Stomach (tissue), 9 donors: ENCODE data around the gene RPL10. TPM values are rescaled to one million over a fixed set of nuclear protein-coding genes. Genes with fewer than 3 reads are reported as not detected.

Experiments
- DNase-seq, 2 donors: peaks; one replicate each; pipeline versions ENCODE4 v3.0.0 to v3.0.0-alpha.2; 2013 to 2019
- H3K27ac ChIP-seq, 5 donors: fragments of 200-600 bp in 4 of 5; sonication (generic) in 4 of 5; one replicate each; pipeline ENCODE4 v1.5.1; 2013 to 2019; ENCODE audit warnings: mild to moderate bottlenecking in 1 of 5, moderate library complexity in 1 of 5
- H3K27me3 ChIP-seq, 3 donors: fragments of 200-600 bp; sonication (generic); one replicate each; pipeline ENCODE4 v1.5.1; 2017 to 2019; ENCODE audit warnings: mixed run types in 1 of 3
- H3K36me3 ChIP-seq, 4 donors: fragments of 200-600 bp; sonication (generic); 1 replicate in 3 of 4; 2 replicates in 1 of 4; pipeline ENCODE4 v1.5.1; 2016 to 2019
- H3K4me1 ChIP-seq, 4 donors: fragments of 200-600 bp; sonication (generic); one replicate each; pipeline ENCODE4 v1.5.1; 2016 to 2019
- H3K4me3 ChIP-seq, 4 donors: fragments of 200-600 bp; sonication (generic) in 3 of 4; one replicate each; pipeline ENCODE4 v1.5.1; 2016 to 2019; ENCODE audit warnings: mild to moderate bottlenecking in 1 of 4
- H3K9me3 ChIP-seq, 4 donors: fragments of 200-600 bp; sonication (generic); one replicate each; pipeline ENCODE4 v1.5.1; 2016 to 2019
- EP300 ChIP-seq: sonication (generic); formaldehyde crosslinking; IDR thresholded peaks from one replicate; pipeline ENCODE4 v1.6.1; 2017; ENCODE audit warnings: antibody characterized with exemption
- POLR2A ChIP-seq, 4 donors: fragments of 450-650 bp; IDR thresholded peaks; one replicate each; pipeline ENCODE4 v1.6.1; 2016; ENCODE audit warnings: antibody characterized with exemption in 4 of 4, control low read depth in 2 of 4, mild to moderate bottlenecking in 1 of 4, moderate library complexity in 1 of 4
- POLR2AphosphoS5 ChIP-seq, 3 donors: sonication (generic); formaldehyde crosslinking; IDR thresholded peaks; one replicate each; pipeline ENCODE4 v1.6.1; 2016; ENCODE audit warnings: antibody characterized with exemption in 3 of 3
- WGBS, 5 donors: extraction: QIAGEN DNeasy Blood & Tissue Kit in 3 of 5; methylation state at CpG; one replicate each; pipeline versions ENCODE4 v1.1.5 to v1.1.7; 2013 to 2018; 5-methylcytosine and 5-hydroxymethylcytosine counted together
- intact Hi-C: fragments of 100-400 bp; cut with DNase I; formaldehyde crosslinking; loops from one replicate; pipeline ENCODE4 v1.15.1; 2023; ENCODE audit warnings: low total_unique reads
- polyA plus RNA-seq, 3 donors: library from polyadenylated mRNA; stranded (reverse); fragments of 200-250 nt; gene quantifications; one replicate each; pipeline ENCODE4 v1.2.3, GENCODE V29; 2013
- total RNA-seq, 5 donors: library from RNA; depleted of rRNA; stranded (reverse); fragments of >200 nt; gene quantifications; one replicate each; pipeline versions ENCODE4 v1.1.0 to v1.2.3, GENCODE V29; 2014 to 2016
- TF ChIP-seq, protein P1 (sequence below), 7 experiments: fragments of 450-650 bp in 4 of 7; fragments of 200-600 bp in 3 of 7; sonication (generic) in 3 of 7; IDR thresholded peaks; one replicate each; pipeline ENCODE4 v1.5.1; 2016 to 2019; ENCODE audit warnings: antibody characterized with exemption in 7 of 7, control low read depth in 2 of 7, mild to moderate bottlenecking in 1 of 7
- donor health status: healthy with polysubstance abuse.
- donor health status: Bipolar disorder and iron deficiency.
- donor health status: healthy.

RPL10 gene
- total and polyA plus RNA-seq, 8 donors, result 783 to 8,616 (median 2,882) TPM

DNA sequence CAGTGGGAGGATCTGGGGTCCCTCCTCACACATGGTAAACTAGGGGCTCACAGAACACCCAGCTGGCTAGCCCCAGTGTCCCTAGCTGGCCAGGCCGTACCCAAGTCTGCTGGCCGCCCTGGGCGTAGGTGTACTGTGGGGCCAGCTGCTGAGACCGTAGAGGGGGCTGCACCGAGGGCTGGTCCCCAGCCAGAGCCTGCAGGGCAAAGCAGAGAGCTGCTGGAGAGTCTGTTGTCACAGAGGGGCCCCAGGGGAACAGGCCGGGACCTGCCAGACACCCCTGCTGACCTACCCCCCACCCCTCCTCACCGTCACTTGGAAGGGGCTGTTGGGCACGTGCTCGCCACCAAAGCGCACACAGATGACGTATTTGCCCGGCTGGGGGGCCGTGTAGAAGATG, 43.7 kb upstream of the RPL10 start:
- intact Hi-C loops, result no loop called here
- no peaks in the 10 kb centered on the region for H3K27me3 ChIP-seq
- H3K9me3 ChIP-seq, result no peaks in the 10 kb centered on the region
- TF ChIP-seq POLR2AphosphoS5 (IDR thresholded peaks at IDR 0.05) (no peak), EP300 (no peak), POLR2A (IDR thresholded peaks at IDR 0.05) (no peak)
- TF ChIP-seq, protein P1, sequence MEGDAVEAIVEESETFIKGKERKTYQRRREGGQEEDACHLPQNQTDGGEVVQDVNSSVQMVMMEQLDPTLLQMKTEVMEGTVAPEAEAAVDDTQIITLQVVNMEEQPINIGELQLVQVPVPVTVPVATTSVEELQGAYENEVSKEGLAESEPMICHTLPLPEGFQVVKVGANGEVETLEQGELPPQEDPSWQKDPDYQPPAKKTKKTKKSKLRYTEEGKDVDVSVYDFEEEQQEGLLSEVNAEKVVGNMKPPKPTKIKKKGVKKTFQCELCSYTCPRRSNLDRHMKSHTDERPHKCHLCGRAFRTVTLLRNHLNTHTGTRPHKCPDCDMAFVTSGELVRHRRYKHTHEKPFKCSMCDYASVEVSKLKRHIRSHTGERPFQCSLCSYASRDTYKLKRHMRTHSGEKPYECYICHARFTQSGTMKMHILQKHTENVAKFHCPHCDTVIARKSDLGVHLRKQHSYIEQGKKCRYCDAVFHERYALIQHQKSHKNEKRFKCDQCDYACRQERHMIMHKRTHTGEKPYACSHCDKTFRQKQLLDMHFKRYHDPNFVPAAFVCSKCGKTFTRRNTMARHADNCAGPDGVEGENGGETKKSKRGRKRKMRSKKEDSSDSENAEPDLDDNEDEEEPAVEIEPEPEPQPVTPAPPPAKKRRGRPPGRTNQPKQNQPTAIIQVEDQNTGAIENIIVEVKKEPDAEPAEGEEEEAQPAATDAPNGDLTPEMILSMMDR (IDR thresholded peaks at IDR 0.05), result no peak
- WGBS, 5 donors, result 75 to 92% (median 88%) methylated on average over 8 to 13 of the region's 13 CpGs; no CpG with 5 or more reads in 1 of the 5 donors
- peaks cover 46 to 100% (median 98%) of the 10 kb centered on the region in 4 donors for H3K36me3 ChIP-seq
- DNase-seq, result no peak
- H3K4me3 ChIP-seq, result no peak overlapping the region
- peaks cover 0 to 14% (median 5%) of the 10 kb centered on the region in 4 donors for H3K4me1 ChIP-seq
- peak overlapping the region in 2 of 5 donors; percentile 22 to 53 for H3K27ac ChIP-seq

DNA sequence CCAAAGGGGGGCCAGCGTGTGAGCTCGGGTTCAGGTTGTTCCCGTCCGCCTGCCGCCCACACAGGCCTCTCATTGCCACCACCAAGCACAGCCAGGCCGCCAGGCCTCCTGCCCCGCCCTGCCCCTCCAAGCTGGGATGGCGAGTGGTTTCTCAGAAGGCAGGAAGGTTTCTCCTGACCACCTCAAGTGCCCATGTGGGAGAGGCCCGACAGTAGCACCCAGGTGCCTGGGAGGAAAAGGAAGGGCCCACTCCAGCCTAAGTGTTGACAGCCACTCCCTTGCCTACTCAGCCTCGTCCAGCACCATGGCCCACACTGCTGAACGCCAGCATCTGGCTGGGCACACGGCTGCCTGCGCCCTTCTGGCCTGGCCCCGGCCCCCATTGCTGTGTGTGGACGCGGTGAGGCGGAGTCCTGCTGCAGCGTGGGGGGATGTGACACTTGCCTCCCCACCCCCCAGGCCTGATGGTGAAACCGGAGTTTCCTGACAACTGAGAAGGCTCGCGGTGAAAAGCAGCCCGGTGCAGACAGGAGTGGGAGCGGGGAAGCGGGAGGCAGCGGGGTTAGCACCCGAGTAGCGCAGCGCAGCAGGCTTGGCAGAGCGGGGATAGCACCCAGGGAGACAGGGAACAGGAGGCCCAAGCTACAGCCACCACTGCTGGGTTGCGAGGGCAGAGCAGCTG, 42.9 kb upstream of the RPL10 start:
- no peak overlapping the region for H3K4me3 ChIP-seq
- no peaks in the 10 kb centered on the region for H3K9me3 ChIP-seq
- peak overlapping the region in 2 of 5 donors; percentile 22 to 53 for H3K27ac ChIP-seq
- intact Hi-C loops, result no loop called here
- TF ChIP-seq POLR2AphosphoS5 (IDR thresholded peaks at IDR 0.05), result no peak
- TF ChIP-seq, protein P1 (IDR thresholded peaks at IDR 0.05), result no peak
- WGBS, 5 donors, result 60 to 87% (median 79%) methylated on average over 13 to 30 of the region's 30 CpGs
- DNase-seq, result no peak
- peaks cover 0 to 14% (median 5%) of the 10 kb centered on the region in 4 donors for H3K4me1 ChIP-seq
- H3K36me3 ChIP-seq, result peaks cover 53 to 100% (median 98%) of the 10 kb centered on the region in 4 donors
- no peaks in the 10 kb centered on the region for H3K27me3 ChIP-seq

DNA sequence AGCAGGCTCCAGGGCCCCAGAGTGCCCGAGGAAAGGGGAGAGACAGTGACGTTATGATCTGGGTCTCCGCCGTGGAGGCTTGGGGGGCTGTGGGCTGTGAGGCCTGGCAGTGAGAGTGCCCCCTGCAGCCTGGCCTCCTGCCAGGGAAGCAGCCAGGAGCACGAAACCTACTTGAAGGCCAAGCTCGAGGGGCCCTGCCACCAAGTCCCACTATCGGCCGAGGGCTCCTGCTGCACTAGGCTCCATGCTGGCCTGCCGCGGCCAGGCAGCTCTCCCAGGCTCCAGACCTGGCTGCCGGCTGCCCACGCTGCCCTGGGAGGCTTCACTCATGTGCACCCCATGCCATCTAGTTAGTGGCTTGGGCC, 42.4 kb upstream of the RPL10 start:
- Histone ChIP-seq H3K36me3 (peaks cover 52 to 100% (median 97%) of the 10 kb centered on the region in 4 donors), H3K27ac (peak overlapping the region in 1 of 5 donors; percentile 53), H3K4me3 (no peak overlapping the region), H3K4me1 (peaks cover 0 to 12% (median 4%) of the 10 kb centered on the region in 4 donors), H3K27me3 (no peaks in the 10 kb centered on the region), H3K9me3 (no peaks in the 10 kb centered on the region)
- 51 to 84% (median 75%) methylated on average over 3 to 12 of the region's 12 CpGs for WGBS, 5 donors
- TF ChIP-seq POLR2AphosphoS5 (IDR thresholded peaks at IDR 0.05) (no peak), EP300 (no peak), POLR2A (IDR thresholded peaks at IDR 0.05) (no peak)
- TF ChIP-seq, protein P1 (IDR thresholded peaks at IDR 0.05), result no peak
- no peak for DNase-seq
- intact Hi-C loops, result no loop called here

DNA sequence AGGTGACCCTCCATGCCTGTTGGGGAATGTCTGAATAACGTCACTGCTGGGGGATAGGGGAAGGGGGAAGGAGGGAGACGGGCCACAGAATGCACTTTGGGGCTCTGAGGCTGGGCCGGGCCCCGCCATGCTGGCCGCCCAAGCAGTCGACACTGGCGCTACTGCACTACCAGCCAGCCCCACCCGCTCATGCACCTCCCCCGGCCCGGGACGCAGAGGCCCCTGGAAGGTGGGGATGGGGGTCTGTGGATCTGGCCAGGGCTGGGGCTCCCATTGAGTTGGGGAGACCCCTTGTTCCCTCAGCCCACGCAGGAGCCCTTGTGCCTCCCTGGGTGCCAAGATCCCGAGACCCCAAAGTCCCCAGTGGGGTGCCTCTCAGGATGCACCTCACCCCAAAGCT, 41.6 kb upstream of the RPL10 start:
- Histone ChIP-seq H3K4me1 (peaks cover 0 to 5% (median 0%) of the 10 kb centered on the region in 4 donors), H3K36me3 (peaks cover 55 to 97% (median 95%) of the 10 kb centered on the region in 4 donors), H3K27me3 (no peaks in the 10 kb centered on the region), H3K27ac (peak overlapping the region in 2 of 5 donors; percentile 35 to 53), H3K4me3 (no peak overlapping the region), H3K9me3 (no peaks in the 10 kb centered on the region)
- DNase-seq, result no peak
- intact Hi-C loops, result no loop called here
- 80 to 100% (median 87%) methylated on average over 1 to 13 of the region's 13 CpGs for WGBS, 5 donors
- TF ChIP-seq EP300 (no peak), POLR2A (IDR thresholded peaks at IDR 0.05) (no peak), POLR2AphosphoS5 (IDR thresholded peaks at IDR 0.05) (no peak)
- TF ChIP-seq, protein P1 (IDR thresholded peaks at IDR 0.05), result no peak
